Prostate gland (tissue), 2 donors: Measurements from ENCODE around the gene PNPT1.
"Not testable (repeated sequence)": the region's sequence is repeated elsewhere in the genome, so short reads cannot be mapped to it uniquely, and the experiment has no call there.

Experiments used
- CTCF ChIP-seq, 4 experiments: fragments of 200-600 bp in 2 of 4; fragments of 450-650 bp in 2 of 4; sonication (generic) in 2 of 4; IDR thresholded peaks; 1 replicate in 3 of 4; 2 replicates in 1 of 4; pipeline ENCODE4 v1.5.1; 2016 to 2019; ENCODE audit warnings: antibody characterized with exemption in 4 of 4, mild to moderate bottlenecking in 2 of 4, moderate library complexity in 2 of 4
- POLR2A ChIP-seq: fragments of 450-650 bp; IDR thresholded peaks from one replicate; pipeline ENCODE4 v1.6.1; 2016; ENCODE audit warnings: antibody characterized with exemption, mild to moderate bottlenecking
- POLR2AphosphoS5 ChIP-seq: sonication (generic); formaldehyde crosslinking; IDR thresholded peaks from one replicate; pipeline ENCODE4 v1.6.1; 2017; ENCODE audit warnings: antibody characterized with exemption

- TF ChIP-seq POLR2AphosphoS5; POLR2A; CTCF (IDR thresholded peaks at IDR 0.05): not testable (repeated sequence)
Observed at GRCh38 chr2:55596795-55597194, 96.8 kb downstream of the PNPT1 start.
